ENCODE results near the gene MBTPS1.

- no peak for TF ChIP-seq CTCF (conservative IDR thresholded peaks at IDR 0.05; ENCODE audit: low read depth, low read length)
- no peak for TF ChIP-seq EZH2 (IDR thresholded peaks at IDR 0.05; ENCODE audit: low read length, unreplicated experiment)
Measured at GRCh38 chr16:84075376-84075775, 41.4 kb downstream of the MBTPS1 start.
